HG03460 (cell line): ENCODE results near the gene TMEM185A.
"Not testable (repeated sequence)": the region's sequence is repeated elsewhere in the genome, so short reads cannot be mapped to it uniquely, and the experiment has no call there.

Experiments used
- ATAC-seq: cut with Tn5 transposase; IDR thresholded peaks from one replicate; pipeline ENCODE4 v1.9.1; 2021; ENCODE audit not compliant: unreplicated experiment

Gene TMEM185A

GRCh38 chrX:149563359-149563758 is 68.2 kb downstream of the TMEM185A start:
- no peak for ATAC-seq

DNA sequence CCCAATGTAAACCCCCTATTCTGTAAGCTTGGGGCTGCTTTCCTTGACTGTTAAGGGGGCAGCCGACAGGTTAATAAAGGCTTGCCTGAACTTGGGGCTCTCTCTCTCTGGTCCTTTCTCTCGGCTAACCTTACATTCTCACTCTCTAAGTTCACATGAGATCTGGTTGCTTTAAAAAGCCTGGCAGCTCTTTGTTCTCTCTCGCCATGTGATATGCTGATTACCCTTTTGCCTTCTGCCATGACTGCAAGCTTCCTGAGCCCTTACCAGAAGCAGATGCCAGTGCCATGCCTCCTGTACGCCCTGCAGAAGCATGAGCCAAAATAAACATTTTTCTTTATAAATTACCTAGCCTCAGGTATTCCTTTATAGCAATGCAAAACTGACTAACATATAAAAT is 76.3 kb downstream of the TMEM185A start:
- ATAC-seq: not testable (repeated sequence)

DNA sequence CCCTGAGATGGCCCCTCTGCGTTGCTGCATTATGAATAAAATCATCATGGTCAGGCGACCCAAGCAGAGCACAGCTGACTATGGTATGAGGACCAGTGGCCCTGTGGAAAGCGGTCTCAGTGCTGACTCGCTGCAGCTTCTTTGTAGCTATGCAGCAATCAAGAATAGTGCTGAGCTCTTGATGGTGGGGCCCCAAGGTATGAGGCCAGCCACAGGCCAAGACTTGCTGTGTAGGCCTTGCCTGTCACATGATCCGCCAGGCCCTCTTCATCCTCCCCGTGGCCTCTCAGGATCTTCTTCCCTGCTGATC is 79.7 kb downstream of the TMEM185A start:
- not testable (repeated sequence) for ATAC-seq

DNA sequence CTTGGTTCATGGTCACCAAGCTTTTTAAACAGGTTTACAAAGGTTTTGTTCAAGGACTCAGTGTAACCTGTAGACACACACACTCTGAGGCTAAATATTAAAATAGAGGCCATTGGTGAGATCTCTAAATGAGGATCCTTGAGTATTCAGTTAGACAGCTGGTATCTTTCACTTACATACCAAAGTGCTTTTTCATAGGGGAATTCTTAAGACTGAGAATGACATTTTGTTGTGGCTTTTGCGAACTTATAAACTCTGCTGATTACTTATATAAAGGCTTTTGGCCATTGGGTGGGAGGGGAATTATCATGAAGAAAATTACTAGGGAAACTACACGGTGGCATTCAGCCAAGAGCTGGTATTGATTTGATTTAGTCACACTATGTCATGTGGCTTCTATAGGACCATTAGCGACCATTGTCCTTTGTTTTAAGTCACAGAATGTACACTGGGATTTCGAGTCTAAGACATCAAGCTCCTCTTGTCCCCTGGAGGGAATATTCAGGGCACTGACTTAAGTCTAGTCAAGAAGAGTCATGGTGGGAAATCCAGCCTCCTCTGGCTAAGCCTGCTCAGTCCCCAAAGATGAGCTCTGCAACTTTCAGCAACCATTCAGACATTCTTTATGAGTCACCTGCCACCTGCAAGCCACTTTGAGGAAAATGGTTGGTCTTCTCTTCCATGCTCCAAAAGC is 80.2 kb downstream of the TMEM185A start:
- ATAC-seq: not testable (repeated sequence)

- not testable (repeated sequence) for ATAC-seq
Measured at GRCh38 chrX:149550454-149550853, 81.1 kb downstream of the TMEM185A start.

DNA sequence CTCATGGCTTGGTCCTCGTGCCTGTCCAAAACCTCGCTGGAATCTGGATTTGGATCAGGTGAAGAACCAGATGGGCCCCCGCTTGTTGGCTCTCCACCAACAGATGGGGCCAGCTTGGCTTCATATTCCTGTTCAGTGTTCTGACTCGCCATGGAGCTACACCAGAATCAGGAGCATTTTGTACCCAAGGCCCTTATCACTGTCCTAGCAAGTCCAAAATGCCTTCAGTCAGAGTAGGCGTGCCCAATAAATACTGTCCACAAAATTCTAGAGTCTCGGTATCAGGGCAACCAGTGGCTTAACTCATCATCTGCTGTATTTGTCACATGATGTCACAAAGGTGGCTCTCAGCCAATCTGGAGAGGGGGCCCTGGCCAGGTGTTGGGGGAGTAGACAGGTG is 81.9 kb downstream of the TMEM185A start, which contains the start of gene HSFX3:
TSS of gene HSFX3 (minus strand) at position 224 of the 400 bp plus-strand sequence. CDS start at position 152, 72 bp downstream.
- ATAC-seq: not testable (repeated sequence)

DNA sequence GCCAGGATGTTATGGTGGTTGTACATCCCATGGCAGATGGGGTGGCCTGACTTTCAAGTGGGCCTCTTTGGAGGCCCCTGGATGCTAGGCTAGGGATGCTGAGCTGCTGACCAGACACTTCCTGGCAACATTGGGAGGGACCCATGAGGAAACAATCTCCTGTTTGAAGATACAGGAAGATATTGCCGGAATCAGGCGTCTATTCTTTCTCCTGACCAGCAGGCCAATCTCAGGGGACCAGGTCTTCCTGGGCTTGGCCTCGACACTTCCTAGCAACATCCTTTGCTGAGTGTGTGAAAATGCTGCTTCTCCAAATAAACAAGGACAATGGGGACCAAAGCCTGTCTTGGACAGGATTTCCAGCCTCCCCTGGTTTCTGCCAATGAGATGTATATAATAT is 83.8 kb downstream of the TMEM185A start:
- ATAC-seq: not testable (repeated sequence)

DNA sequence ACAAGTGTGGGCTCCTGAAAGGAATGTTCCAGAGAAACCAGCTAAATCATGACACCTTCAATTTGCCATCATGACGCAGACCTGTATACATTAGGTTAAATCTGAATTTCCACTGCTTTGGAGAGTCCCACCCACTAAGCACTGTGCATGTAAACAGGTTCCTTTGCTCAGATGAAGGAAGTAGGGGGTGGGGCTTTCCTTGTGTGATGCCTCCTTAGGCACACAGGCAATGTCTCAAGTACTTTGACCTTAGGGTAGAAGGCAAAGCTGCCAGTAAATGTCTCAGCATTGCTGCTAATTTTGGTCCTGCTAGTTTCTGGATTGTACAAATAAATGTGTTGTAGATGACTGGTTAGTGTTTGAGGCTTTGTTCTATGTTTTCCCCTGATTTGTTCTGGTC is 84.6 kb downstream of the TMEM185A start:
- not testable (repeated sequence) for ATAC-seq
